ENCODE results near the gene HOXB4. TPM values are rescaled to one million over a fixed set of nuclear protein-coding genes. Genes with fewer than 3 reads are reported as not detected.

Gene HOXB4
- total and polyA plus RNA-seq, 2 of the 4 experiments (the other 2 are of a cell fraction) = 2.0 to 8.5 TPM

GRCh38 chr17:48548523-48549280 is 29.4 kb downstream of the HOXB4 start:
- ATAC-seq (ENCODE audit: low read depth) (no peak), DNase-seq (no peak)
- Histone ChIP-seq H3K9ac (ENCODE audit: low read depth, low read length) (peak overlapping the region; percentile 71), H2AFZ (replicated peaks; ENCODE audit: low read length, poor library complexity) (no peak overlapping the region), H3K4me2 (ENCODE audit: low read depth, low read length) (peak overlapping the region; percentile 76), H3K18ac (ENCODE audit: low read depth, low read length) (peak overlapping the region; percentile 85), H3K27ac (ENCODE audit: insufficient read depth, low read length) (peak overlapping the region; percentile 98), H3K56ac (ENCODE audit: extremely low read depth, insufficient read depth, low read length) (peak overlapping the region; percentile 93), H2BK20ac (ENCODE audit: low read depth, low read length) (peak overlapping the region; percentile 92), H3K14ac (replicated peaks; ENCODE audit: low read depth, low read length) (peak overlapping the region; percentile 67), H2BK5ac (ENCODE audit: low read depth, low read length, poor library complexity, severe bottlenecking) (peak overlapping the region; percentile 95), H3K27me3 (ENCODE audit: control insufficient read depth, insufficient read depth, low read length) (no peaks in the 10 kb centered on the region), H3K4ac (ENCODE audit: low read depth, low read length) (peak overlapping the region; percentile 88), H3K9me1 (ENCODE audit: insufficient read depth, low read length) (peaks cover 3% of the 10 kb centered on the region; the same call in 1 of the 2 replicates), H4K5ac (ENCODE audit: low read depth, low read length) (peak overlapping the region; percentile 69), H4K20me1 (ENCODE audit: insufficient read depth, low read length) (no peaks in the 10 kb centered on the region), H2BK120ac (ENCODE audit: low read depth, low read length) (peak overlapping the region; percentile 97), H3K9me3 (ENCODE audit: control insufficient read depth, insufficient read depth, low read length) (no peaks in the 10 kb centered on the region), H2AK9ac (replicated peaks; ENCODE audit: low read depth, low read length, poor library complexity) (peak overlapping the region; percentile 2), H3K36me3 (ENCODE audit: control insufficient read depth, insufficient read depth, low read length) (peaks cover 25% of the 10 kb centered on the region), H3K23ac (ENCODE audit: low read depth, low read length) (peak overlapping the region; percentile 99), H3K79me1 (ENCODE audit: low read depth in 1 of 2, low read length in 2 of 2) (peaks cover 4 to 25% of the 10 kb centered on the region in 2 experiments; a peak in 2 of 4 replicates), H4K91ac (ENCODE audit: insufficient read depth, low read depth, low read length) (peak overlapping the region; percentile 79; the same call in 1 of the 2 replicates), H3K4me3 (ENCODE audit: insufficient read depth, low read depth, low read length) (no peak overlapping the region), H2BK15ac (ENCODE audit: low read depth, low read length) (peak overlapping the region; percentile 91; the same call in 2 of the 3 replicates), H3K4me1 (ENCODE audit: control insufficient read depth, insufficient read depth, low read length) (peaks cover 43% of the 10 kb centered on the region), H2AK5ac (ENCODE audit: low read depth, low read length) (peak overlapping the region; percentile 69), H4K8ac (ENCODE audit: low read depth in 2 of 2, low read length in 2 of 2) (peak overlapping the region; percentile 77 to 96)
- WGBS, 2 experiments (ENCODE audit: extremely low coverage in 2 of 2, insufficient read length in 1 of 2) = no CpG with 5 or more reads among the region's 6 CpGs
- ChIA-PET POLR2A (ENCODE audit: unreplicated experiment) (interaction anchor here (0.6 to 0.7 kb wide), 2 partner anchors 31 to 56 kb away, joined by 3 read pairs; no protein-coding TSS in a partner anchor), CTCF (no interaction called here)
- in situ Hi-C loops (cut with MboI; ENCODE audit: low sequenced_read_pairs) = loop anchor here (10.0 kb wide), 1 partner anchor 194 kb away; no protein-coding TSS in a partner anchor
- dilution Hi-C loops (cut with HindIII; ENCODE audit: low sequenced_read_pairs, unreplicated experiment) = no loop called here
- intact Hi-C loops (cut with micrococcal nuclease) = no loop called here
- BruUV-seq (replicated peaks) = no TSS peak
- TF ChIP-seq RFX5 (IDR thresholded peaks at IDR 0.05; ENCODE audit: low read depth, low read length) (no peak), MAZ (IDR thresholded peaks at IDR 0.05; ENCODE audit: borderline replicate concordance, low read depth, low read length) (no peak), MAFK (IDR thresholded peaks at IDR 0.05; ENCODE audit: low read depth, low read length) (no peak), POLR2A (IDR thresholded peaks at IDR 0.05; ENCODE audit: low read depth, low read length) (no peak), ELK1 (IDR thresholded peaks at IDR 0.05; ENCODE audit: borderline replicate concordance, low read depth, low read length) (no peak), CEBPB (IDR thresholded peaks at IDR 0.05; ENCODE audit: low read depth, low read length) (no peak), RCOR1 (IDR thresholded peaks at IDR 0.05; ENCODE audit: insufficient replicate concordance, low read length) (no peak), FOS (IDR thresholded peaks at IDR 0.05; ENCODE audit: low read depth, low read length) (no peak), RAD21 (IDR thresholded peaks at IDR 0.05; ENCODE audit: low read length) (no peak), CTCF (conservative IDR thresholded peaks at IDR 0.05; ENCODE audit: low read depth, low read length) (no peak), NFE2L2 (IDR thresholded peaks at IDR 0.05; ENCODE audit: low read depth, low read length) (no peak), MXI1 (IDR thresholded peaks at IDR 0.05; ENCODE audit: borderline replicate concordance, low read depth, low read length) (no peak), SMC3 (IDR thresholded peaks at IDR 0.05; ENCODE audit: low read depth, low read length) (no peak), USF2 (IDR thresholded peaks at IDR 0.05; ENCODE audit: low read depth, low read length) (no peak)
